ENCODE data around the gene C1orf35.

C1orf35 gene

GRCh38 chr1:228062812-228063211, 40.3 kb downstream of the C1orf35 start:
- DNase-seq: no peak

DNA sequence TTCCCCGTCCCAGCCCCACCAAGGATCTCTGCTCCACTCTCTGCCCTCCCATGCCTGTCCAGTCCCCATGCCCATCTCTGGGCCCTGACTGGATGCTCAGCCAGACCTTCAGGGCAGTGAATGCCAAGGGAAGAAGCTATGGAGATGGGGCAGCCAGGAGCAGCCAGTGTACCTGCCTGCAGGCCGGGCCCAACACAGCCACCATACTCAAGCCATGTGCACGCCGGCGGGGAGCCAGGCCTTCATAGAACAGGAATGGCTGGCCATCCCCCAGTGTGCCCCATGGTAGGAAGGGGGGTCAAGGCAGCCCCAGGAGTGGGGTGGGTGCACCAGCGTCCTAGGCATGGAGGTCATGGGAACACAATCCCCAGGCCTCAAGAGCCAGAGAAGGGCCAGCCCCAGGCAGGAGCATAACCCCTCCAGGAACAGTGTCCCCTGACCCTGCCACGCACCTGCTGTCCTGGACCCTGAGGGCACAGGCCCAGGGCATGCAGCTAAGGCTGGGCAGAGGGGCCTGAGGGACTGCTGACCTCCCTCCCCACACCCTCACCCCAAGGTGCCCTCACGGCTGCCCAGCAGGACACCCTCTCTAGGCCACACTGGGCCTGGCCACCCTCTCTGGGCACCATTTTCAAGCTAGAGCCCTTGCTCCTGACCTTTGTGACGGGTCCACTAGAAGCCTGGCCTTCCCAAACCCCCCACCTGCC, 40.9 kb downstream of the C1orf35 start:
- no peak for DNase-seq

DNA sequence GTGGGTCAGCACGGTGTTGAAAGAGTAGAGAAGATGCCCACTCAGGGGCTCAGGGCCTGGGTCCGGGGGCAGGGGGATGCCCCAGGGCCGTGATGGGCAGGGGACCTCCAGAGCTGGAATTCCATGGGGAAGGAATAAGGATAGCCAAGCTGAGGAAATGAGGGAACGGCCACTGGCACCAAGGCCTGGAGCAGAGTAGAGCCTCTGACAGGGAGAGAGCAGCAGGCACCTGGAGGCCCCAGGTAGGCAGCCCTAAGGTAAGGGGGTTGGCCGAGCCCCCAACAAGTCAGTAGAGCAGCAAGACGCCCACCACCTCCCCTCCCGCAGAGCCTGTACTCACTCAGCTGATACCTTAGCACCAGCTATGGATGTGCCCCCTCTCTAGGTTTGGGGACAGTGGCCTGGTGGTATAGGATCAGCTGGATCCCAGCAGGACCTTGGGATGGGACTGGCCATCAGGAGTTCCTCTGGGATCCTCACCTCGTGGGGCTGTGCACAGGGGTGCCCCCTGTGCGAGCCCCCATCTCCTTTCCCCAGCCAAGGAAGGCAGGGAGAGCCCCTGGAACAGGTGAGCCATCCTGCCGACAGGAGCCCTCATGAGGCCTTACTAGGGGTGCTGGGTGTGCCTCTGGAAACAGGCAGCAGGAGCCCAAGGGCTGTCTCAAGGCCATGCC, 41.6 kb downstream of the C1orf35 start:
- DNase-seq: no peak

DNA sequence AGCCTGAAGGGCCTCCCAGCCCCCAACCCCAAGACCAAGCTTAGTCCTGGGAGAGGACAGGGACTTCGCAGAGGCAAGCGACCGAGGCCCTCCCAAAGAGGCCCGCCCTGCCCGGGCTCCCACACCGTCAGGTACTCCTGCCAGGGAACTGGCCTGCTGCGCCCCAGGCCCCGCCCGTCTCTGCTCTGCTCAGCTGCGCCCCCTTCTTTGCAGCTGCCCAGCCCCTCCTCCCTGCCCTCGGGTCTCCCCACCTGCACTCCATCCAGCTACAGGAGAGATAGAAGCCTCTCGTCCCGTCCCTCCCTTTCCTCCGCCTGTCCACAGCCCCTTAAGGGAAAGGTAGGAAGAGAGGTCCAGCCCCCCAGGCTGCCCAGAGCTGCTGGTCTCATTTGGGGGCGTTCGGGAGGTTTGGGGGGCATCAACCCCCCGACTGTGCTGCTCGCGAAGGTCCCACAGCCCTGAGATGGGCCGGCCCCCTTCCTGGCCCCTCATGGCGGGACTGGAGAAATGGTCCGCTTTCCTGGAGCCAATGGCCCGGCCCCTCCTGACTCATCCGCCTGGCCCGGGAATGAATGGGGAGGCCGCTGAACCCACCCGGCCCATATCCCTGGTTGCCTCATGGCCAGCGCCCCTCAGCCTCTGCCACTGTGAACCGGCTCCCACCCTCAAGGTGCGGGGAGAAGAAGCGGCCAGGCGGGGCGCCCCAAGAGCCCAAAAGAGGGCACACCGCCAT, 42.5 kb downstream of the C1orf35 start:
- DNase-seq: no peak

- DNase-seq: peak; percentile 65 to 75
These were observed 43.3 kb downstream of the C1orf35 start for GRCh38 chr1:228059634-228060457.

DNA sequence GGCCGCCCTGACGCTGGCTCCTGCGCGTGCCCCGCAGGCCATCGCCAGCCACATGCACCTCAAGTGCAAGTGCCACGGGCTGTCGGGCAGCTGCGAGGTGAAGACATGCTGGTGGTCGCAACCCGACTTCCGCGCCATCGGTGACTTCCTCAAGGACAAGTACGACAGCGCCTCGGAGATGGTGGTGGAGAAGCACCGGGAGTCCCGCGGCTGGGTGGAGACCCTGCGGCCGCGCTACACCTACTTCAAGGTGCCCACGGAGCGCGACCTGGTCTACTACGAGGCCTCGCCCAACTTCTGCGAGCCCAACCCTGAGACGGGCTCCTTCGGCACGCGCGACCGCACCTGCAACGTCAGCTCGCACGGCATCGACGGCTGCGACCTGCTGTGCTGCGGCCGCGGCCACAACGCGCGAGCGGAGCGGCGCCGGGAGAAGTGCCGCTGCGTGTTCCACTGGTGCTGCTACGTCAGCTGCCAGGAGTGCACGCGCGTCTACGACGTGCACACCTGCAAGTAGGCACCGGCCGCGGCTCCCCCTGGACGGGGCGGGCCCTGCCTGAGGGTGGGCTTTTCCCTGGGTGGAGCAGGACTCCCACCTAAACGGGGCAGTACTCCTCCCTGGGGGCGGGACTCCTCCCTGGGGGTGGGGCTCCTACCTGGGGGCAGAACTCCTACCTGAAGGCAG, 44.0 kb downstream of the C1orf35 start:
- DNase-seq: no peak

DNA sequence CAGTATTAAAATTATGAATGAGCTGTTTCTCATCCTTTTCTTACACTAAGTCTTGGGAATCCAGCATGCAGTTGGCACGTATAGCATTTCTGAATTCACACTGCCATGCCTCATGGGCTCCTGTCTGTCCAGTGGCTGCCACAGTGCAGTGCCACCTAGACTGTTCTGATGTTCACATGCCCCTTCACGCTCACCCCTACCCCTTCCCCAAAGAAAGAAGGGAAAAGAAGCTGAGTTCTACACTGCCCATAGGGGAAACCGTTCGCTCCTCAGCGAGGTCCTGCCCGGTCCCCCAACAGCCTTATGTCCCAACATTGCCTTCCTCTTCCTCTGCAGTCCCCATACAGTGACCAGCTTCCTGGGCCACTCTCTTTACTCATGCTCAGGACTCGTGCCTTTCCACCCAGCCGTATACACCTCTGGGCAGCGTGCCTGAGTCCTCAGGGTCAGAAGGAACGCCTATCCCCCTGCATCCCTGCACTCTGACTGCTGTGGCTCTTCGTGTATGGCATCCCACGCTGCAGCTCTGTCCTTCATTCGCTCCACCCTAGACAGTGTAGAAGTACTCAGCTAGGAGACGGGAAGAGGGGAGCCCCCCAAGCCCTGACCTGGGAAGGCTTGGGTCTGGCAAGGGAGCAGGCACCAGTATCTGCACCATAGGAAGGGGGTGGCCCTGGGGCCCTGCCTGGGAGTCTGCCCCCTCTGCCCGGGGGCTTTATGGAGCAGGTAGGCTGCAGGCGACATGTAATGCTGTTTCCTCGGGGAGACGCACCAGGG, 44.8 kb downstream of the C1orf35 start:
- no peak for DNase-seq
